ENCODE data around the gene SSC5D. TPM values are rescaled to one million over a fixed set of nuclear protein-coding genes. Genes with fewer than 3 reads are reported as not detected.

The SSC5D gene
- total RNA-seq, 1 donor from 2014 or later, result 13.5 TPM

- Histone ChIP-seq H3K27me3 (no peaks in the 10 kb centered on the region), H3K27ac (no peak overlapping the region), H3K36me3 (no peaks in the 10 kb centered on the region), H3K9me3 (no peaks in the 10 kb centered on the region), H3K4me3 (no peak overlapping the region), H3K4me1 (peaks cover 49% of the 10 kb centered on the region)
- no peak for DNase-seq (ENCODE audit: extremely low spot score in 2 of 2)
- intact Hi-C loops (cut with DNase I), result no loop called here
- TF ChIP-seq, protein P1, sequence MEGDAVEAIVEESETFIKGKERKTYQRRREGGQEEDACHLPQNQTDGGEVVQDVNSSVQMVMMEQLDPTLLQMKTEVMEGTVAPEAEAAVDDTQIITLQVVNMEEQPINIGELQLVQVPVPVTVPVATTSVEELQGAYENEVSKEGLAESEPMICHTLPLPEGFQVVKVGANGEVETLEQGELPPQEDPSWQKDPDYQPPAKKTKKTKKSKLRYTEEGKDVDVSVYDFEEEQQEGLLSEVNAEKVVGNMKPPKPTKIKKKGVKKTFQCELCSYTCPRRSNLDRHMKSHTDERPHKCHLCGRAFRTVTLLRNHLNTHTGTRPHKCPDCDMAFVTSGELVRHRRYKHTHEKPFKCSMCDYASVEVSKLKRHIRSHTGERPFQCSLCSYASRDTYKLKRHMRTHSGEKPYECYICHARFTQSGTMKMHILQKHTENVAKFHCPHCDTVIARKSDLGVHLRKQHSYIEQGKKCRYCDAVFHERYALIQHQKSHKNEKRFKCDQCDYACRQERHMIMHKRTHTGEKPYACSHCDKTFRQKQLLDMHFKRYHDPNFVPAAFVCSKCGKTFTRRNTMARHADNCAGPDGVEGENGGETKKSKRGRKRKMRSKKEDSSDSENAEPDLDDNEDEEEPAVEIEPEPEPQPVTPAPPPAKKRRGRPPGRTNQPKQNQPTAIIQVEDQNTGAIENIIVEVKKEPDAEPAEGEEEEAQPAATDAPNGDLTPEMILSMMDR (IDR thresholded peaks at IDR 0.05), result no peak
- no peak for TF ChIP-seq POLR2AphosphoS5 (IDR thresholded peaks at IDR 0.05; ENCODE audit: insufficient read depth in 1 of 2, low read depth in 1 of 2)
- TF ChIP-seq POLR2A (IDR thresholded peaks at IDR 0.05), result no peak
These were observed 5.1 kb upstream of the SSC5D start for GRCh38 chr19:55482967-55483705.

DNA sequence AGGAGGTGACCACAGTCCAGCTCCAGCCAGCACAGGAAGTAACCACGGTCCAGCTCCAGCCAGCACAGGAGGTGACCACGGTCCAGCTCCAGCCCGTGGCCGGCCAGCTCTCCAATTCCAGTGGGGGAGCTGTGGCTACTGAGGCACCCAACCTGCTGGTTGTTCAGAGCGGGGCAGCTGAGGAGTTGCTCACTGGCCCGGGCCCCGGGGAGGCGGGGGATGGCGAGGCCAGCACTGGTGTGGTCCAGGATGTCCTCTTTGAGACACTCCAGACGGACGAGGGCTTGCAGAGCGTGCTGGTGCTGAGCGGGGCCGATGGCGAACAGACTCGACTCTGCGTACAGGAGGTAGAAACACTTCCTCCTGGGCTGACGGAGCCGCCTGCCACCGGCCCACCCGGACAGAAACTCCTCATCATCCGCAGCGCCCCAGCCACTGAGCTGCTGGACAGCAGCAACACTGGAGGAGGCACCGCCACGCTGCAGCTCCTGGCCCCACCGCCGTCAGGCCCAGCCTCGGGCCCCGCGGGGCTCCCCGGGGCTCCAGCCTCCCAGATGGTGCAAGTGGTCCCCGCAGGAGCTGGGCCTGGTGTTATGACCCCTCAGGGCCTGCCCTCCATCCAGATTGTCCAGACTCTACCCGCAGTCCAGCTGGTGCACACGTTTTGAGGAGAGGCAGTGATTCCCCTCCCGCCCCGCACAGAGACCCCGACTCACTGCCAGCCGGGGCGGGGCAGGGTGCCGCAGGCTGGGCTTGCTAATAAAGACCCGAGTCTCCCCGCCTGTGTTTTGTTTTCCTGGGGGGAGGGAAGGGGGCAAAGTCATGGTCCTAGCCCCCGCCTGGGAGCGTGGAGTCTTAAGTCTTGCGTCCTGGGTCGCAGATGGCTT lies 4.3 kb upstream of the SSC5D start:
- Histone ChIP-seq H3K4me3 (peak overlapping the region; percentile 58 to 64), H3K27me3 (no peaks in the 10 kb centered on the region), H3K36me3 (no peaks in the 10 kb centered on the region), H3K9me3 (no peaks in the 10 kb centered on the region), H3K4me1 (peaks cover 55% of the 10 kb centered on the region), H3K27ac (no peak overlapping the region)
- intact Hi-C loops (cut with DNase I), result no loop called here
- no peak for TF ChIP-seq POLR2A (IDR thresholded peaks at IDR 0.05)
- no peak for TF ChIP-seq POLR2AphosphoS5 (IDR thresholded peaks at IDR 0.05; ENCODE audit: insufficient read depth in 1 of 2, low read depth in 1 of 2)
- TF ChIP-seq, protein P1 (IDR thresholded peaks at IDR 0.05), result no peak
- no peak for DNase-seq (ENCODE audit: extremely low spot score in 2 of 2)

GRCh38 chr19:55484593-55485438 lies 3.4 kb upstream of the SSC5D start, which contains the start of gene NAT14:
Gene NAT14 (plus strand): TSS chr19:55485188. CDS start chr19:55485709, 521 bp downstream.
- TF ChIP-seq POLR2AphosphoS5 (IDR thresholded peaks at IDR 0.05; ENCODE audit: insufficient read depth in 1 of 2, low read depth in 1 of 2) (peak in 1 of 2 donors; percentile 54), POLR2A (IDR thresholded peaks at IDR 0.05) (no peak)
- TF ChIP-seq, protein P1 (IDR thresholded peaks at IDR 0.05), result no peak
- intact Hi-C loops (cut with DNase I), result no loop called here
- Histone ChIP-seq H3K27me3 (no peaks in the 10 kb centered on the region), H3K4me3 (peak within 1 kb of the TSS; percentile 58 to 64), H3K36me3 (no peaks in the 10 kb centered on the region), H3K4me1 (peaks cover 63% of the 10 kb centered on the region), H3K27ac (peak within 1 kb of the TSS; percentile 95), H3K9me3 (no peaks in the 10 kb centered on the region)
- DNase-seq (ENCODE audit: extremely low spot score in 2 of 2), result no peak

GRCh38 chr19:55485439-55486011 lies 2.7 kb upstream of the SSC5D start:
- intact Hi-C loops (cut with DNase I), result no loop called here
- Histone ChIP-seq H3K36me3 (no peaks in the 10 kb centered on the region), H3K27me3 (no peaks in the 10 kb centered on the region), H3K4me3 (peak overlapping the region; percentile 58 to 64), H3K27ac (peak overlapping the region; percentile 95), H3K4me1 (peaks cover 67% of the 10 kb centered on the region), H3K9me3 (no peaks in the 10 kb centered on the region)
- DNase-seq (ENCODE audit: extremely low spot score in 2 of 2), result no peak
- TF ChIP-seq, protein P1 (IDR thresholded peaks at IDR 0.05), result no peak
- TF ChIP-seq POLR2AphosphoS5 (IDR thresholded peaks at IDR 0.05; ENCODE audit: insufficient read depth in 1 of 2, low read depth in 1 of 2) (no peak), POLR2A (IDR thresholded peaks at IDR 0.05) (no peak)

All from vagina (tissue), 2 donors.